ENCODE results near the gene CACNA1S.

DNA sequence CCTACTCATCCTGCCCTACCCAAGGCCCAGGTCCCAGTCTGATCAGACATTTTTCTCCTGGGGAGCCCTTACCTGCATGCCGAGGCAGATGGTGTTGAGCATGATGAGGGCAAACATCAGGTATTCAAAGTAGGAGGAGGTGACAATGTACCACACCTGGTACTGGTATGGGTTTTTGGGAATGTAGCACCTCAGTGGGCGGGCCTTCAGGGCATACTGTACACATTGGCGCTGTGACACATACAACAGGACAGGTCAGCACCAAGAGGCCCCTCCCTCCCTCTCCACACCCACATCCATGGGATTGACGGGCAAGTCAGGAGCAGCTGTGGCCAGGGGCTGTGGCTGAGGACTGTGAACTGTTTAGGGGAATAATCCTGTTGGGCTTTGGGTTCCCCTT is 51.6 kb downstream of the CACNA1S start:
- TF ChIP-seq, protein P1, sequence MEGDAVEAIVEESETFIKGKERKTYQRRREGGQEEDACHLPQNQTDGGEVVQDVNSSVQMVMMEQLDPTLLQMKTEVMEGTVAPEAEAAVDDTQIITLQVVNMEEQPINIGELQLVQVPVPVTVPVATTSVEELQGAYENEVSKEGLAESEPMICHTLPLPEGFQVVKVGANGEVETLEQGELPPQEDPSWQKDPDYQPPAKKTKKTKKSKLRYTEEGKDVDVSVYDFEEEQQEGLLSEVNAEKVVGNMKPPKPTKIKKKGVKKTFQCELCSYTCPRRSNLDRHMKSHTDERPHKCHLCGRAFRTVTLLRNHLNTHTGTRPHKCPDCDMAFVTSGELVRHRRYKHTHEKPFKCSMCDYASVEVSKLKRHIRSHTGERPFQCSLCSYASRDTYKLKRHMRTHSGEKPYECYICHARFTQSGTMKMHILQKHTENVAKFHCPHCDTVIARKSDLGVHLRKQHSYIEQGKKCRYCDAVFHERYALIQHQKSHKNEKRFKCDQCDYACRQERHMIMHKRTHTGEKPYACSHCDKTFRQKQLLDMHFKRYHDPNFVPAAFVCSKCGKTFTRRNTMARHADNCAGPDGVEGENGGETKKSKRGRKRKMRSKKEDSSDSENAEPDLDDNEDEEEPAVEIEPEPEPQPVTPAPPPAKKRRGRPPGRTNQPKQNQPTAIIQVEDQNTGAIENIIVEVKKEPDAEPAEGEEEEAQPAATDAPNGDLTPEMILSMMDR (conservative IDR thresholded peaks at IDR 0.05; ENCODE audit: low read depth, low read length), result no peak
- no peak for TF ChIP-seq EZH2 (IDR thresholded peaks at IDR 0.05; ENCODE audit: borderline replicate concordance, low read depth, low read length, poor library complexity, severe bottlenecking)

Measured in A673 (cell line).